HuH-7.5 (cell line): ENCODE measurements around the gene MVB12B.

Experiments used
- DNase-seq: peaks from one replicate; pipeline ENCODE4 v3.0.0; 2011; ENCODE audit warnings: low spot score

MVB12B gene

DNA sequence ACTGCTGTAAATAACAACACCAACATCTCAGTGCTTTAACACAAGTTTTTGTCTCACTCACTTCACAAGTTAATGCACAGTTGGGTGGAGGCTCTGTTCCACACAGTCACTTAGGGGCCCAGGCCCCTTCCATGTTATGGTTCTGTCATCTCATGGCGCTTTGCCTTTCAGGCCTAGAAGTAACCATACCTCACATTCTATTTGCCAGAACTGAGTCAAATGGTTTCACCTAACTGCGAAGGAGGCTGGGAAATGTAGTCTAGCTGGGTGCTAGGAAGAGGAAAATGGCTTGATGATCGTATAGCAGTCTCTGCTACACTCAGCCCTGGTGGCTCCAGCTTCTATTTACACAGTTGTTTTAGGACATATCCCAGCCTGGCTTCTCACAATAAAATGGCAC lies 23.1 kb upstream of the MVB12B start:
- no peak for DNase-seq

DNA sequence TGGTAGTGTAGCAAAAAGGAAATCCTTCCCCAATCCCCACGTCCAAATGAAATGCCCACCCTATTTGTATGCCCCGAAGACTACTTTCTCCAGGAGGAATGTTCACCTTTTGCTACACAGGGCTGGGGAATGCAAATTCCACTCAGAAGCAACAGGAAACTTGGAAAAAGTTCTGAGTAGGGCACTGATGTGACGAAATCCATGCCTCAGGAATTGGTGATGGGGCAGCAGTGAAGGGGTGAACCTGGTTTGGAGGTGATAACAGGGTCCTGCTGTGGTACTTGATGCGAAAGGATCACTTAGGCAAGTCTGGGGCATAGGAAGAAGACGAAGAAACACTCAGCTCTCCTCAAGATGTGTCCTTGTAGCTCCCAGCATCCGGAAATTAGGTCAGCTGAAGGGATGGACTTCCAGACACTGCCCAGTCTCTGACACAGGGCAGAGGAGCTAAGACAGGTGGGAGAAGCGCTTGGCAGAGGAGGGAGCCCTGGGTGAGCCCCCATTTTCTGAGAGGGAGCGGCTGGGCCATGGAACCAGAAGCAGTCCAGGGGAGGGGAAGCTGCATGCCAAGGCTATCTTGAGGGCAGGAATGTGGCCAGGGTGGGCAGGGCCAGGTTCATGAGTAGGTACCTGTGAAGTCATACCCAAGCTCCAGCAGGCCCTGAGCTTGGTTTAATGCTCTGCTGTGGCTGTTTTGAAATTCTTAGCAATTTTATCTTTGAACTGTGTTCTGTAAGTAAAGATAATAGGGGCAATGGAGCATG lies 22.2 kb upstream of the MVB12B start:
- DNase-seq: no peak

GRCh38 chr9:126304971-126305320 lies 21.7 kb upstream of the MVB12B start:
- no peak for DNase-seq

- no peak for DNase-seq
Observed at GRCh38 chr9:126306071-126306647, 20.5 kb upstream of the MVB12B start.

DNA sequence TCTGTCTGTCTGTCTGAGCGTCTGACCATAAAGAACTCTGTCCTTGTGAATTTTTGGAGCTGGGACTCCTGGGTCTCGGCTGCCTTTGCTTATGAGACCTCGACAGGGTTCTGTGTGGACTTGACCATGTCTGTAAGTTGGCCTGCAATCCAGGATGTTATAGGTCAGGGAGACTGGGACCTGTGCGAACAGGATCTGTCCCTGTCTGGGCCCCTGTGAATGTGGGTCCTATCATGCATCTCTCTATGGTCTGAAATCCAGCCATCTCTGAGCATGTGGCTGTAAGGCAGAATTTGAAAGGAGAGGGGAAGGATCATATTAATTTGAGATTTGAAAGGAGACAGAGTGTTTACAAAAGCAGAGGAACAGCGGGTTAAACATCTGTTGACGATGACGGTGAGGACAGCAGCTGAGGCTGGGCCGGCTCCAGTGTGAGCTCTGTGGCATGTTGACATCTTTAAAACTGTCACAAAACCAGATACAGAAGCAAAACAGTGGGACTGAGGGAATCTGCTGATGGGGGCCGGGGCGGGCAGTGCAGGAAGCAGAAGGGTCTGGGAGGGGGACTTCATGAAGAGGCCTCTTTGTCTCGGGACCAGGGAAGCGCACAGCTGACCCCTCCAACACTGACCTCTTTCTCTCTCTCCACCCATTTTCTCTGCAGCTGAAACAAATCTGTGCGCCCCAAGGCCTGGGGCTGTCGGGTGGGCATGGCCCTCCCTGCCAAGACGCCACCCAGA lies 19.1 kb upstream of the MVB12B start:
- DNase-seq: no peak

DNA sequence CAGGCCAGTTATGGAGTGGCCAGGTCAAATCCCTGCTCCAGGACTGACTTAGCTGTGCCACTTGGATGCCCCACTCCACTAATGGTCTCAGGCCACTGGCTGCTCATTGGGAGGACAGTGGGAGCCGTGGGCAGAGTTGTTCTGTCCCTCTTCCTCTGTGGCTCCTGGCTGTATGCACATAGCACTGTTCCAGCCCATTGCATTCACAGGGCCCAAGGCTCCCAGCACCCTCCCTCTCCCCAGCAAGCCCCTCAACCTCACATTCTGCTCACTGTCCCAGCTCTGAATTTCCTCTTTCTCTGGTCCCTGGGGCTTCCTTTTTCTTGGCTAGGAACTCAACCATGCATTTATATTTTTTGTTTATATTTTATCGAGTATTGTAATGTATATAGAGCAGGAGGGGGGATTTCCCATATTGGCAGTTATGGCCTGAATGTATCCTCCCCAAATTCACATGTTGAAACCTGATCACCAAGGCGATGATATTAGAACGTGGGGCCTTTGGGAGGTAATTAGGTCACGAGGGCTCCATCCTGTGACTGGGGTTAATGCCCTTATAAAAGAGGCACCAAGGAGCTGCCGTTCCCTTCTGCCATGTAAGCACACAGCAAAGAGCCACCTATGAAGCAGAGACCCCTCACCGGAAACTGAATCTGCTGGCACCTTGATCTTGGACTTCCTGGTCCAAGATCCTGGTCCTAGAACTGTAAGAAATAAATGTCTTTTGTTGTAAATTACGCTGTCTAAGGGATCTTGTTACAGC lies 17.0 kb upstream of the MVB12B start:
- no peak for DNase-seq

DNA sequence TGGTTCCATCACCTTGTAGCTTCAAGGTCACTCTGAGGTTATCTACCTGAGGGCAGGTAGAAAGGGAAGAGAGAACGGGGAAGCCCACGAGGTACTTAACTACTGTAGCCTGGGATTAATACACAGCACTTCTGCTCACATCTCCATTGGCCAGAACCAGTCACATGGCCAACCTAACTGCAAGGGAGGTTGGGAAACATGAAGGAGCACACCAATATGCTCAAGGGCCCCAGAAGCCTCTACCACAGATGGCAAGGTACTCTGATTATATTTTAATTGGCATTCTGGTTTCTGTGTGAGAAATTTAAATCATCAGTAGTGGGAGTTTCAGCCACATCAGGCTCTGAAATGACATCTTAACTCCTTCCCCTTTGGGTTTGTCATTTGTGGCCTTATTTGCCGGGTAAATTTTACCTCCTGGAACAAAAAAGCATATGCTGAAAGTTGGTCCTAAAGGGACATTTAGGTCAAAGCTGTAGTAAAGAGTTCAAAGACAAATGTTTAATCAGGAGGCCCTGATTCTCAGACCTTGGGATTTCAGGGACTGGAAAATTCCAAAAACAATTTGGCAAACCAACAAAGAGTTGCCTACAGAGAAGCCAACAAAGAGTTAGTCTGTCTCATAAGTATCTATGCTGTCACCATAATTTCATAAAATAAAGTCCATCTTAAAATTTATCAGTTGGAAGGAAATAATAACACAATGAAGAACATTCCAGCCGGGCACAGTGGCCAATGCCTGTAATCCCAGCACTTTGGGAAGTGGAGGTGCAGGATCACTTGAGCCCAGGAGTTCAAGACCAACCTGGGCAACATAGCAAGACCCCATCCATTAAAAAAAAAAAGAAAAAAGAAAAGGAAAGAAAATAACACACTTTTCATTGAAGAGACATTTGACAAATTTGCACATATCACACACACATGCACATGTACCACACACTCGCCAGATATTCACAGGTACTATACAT lies 13.8 kb upstream of the MVB12B start:
- DNase-seq: no peak

DNA sequence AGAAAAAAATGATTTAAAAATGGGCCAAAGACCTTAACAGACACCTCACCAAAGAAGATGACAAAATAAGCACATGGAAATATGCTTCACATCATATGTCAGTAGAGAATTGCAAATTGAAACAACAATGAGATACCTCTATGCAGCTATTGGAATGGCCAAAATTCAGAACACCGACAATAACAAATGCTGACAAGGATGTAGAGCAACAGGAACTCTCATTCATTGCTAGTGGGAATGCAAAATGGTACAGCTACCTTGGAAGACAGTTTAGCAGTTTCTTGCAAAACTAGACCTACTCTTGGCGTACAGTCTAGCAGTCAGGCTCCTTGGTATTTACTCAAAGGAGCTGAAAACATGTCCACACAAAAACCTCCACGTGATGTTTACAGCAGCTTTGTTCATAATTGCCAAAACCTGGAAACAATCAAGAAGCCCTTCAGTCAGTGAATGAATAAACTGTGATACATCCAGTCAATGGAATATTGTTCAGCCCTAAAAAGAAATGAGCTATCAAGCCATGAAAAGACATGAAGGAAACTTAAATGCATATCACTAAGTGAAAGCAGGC lies 10.5 kb upstream of the MVB12B start:
- DNase-seq: no peak

DNA sequence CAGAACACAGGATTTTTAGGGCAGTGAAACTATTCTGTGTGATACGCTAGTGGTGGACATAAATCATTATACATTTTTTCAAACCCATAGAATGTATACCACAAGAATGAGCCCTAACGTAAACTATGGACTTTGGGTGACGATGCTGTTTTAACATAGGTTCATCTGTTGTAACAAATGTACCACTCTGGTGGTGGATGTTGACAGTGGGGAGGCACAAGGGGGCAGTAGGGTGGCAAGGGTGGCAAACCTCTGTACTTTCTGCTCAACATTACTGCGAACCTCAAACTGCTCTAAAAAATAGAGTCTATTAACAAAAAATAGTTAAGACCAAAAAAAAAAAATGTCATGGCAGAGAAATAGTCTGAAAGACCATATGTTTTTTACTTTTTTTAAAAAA lies 9.1 kb upstream of the MVB12B start:
- DNase-seq: no peak

DNA sequence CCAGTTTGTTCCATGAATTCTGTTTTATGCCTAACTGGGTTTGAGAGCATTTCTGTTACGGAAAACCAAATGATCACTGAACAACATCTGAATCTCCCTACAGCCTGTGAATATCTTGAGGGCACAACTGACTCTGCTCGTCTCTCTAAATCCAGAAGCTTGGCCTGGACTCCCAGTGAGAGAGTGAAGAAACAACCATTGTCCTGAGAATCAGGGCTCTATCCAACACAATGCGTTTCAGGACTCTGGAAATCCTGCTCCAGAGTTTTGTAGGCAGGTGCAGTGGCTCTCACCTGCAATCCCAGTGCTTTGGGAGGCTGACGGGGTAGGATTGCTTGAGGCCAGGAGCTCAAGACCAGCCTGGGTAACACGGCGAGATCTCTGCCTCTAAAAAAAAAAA lies 7.8 kb upstream of the MVB12B start:
- no peak for DNase-seq

- no peak for DNase-seq
Observed at GRCh38 chr9:126319671-126320070, 7.0 kb upstream of the MVB12B start.

DNA sequence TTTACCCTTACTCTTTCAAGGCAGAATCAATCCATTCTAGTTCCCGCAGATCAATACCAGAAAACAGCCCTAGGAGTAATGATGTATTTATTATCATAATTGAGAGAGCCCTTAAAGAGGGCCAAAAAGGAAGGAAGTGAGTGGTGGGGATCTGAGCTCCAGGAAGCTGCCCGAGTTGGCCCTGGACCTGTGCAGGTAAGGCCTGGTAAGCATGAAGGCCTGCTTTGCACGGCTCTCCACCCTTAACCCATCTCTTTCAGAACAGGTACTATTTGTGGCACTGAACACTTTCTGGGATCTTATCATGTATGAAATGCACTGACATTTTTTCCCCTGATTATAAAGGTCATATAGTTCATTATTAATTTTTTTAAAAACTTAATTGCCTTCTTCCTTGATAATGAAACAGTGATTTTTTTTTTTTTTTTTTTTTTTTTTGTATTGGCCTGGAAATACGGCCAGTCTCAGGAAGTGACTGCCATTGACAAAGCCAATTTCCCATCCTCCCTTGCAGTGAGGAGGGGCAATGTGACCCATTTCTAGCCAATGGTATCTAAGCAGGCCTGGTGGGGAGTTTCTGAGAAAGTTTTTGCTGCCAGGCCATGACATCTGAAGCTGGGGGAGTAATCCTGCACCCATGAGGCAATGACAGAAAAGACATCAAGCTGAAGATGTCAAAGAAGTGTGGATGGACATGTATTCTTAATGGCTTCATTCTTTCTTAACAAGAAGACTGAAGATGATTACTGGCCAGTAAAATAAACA lies 6.3 kb upstream of the MVB12B start:
- no peak for DNase-seq

- no peak for DNase-seq
Observed at GRCh38 chr9:126321742-126322141, 4.9 kb upstream of the MVB12B start.

DNA sequence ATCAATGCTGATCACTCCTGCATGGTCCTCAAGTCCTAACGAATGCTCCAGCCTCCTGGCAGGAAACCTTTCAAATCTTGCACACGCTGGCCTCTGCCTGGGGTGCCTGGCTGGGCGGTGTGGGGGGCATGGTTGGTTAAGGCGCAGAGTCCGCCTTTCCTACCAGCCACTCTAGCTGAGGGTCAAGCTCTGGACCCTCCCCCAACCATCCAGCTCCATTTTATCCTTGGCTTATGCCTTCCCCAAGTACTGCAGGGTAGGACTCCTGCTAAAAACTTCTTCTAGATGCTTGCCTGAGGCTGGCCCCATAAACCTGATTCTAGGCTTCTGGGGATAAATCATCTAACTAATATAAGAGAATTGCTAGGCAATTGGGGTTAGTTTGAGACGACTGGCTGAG lies 808 bp upstream of the MVB12B start:
- DNase-seq: no peak

DNA sequence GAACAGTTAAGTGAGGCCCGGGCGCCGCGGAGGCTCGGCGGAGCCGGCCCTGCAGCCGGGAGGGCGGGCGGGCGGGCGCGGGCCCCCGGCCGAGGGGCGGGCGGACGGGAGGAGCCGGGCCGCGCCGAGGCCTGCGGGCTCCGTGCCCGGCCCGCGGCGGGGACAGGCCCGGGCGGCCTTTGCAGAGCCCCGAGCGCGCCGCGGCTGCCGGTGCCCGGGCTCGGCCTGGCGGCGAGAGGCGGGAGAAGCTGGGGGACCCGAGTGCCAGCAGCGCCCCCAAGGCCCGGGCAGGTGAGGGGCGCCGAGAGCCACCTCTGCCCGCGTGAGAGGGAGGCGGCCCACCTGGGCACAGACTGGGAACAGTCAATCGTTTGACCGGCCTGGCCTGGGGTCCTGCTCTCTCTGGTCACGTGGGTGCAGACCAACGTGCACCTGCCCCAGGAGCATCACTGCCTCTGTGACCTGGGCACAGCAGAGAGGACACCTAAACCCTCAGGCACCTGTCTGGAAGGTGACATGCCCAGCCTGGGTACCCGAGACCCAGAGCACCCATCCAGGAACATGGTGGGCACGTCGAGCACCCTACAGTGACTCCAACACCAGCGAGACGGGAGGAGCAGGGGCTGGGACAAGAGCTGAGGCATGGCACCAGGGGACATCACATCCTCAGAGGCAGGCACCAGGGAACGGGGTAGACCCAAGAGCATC lies 531 bp downstream of the MVB12B start:
- peak; percentile 59 for DNase-seq

- DNase-seq: no peak
Observed at GRCh38 chr9:126327714-126328185, 1.1 kb downstream of the MVB12B start.

DNA sequence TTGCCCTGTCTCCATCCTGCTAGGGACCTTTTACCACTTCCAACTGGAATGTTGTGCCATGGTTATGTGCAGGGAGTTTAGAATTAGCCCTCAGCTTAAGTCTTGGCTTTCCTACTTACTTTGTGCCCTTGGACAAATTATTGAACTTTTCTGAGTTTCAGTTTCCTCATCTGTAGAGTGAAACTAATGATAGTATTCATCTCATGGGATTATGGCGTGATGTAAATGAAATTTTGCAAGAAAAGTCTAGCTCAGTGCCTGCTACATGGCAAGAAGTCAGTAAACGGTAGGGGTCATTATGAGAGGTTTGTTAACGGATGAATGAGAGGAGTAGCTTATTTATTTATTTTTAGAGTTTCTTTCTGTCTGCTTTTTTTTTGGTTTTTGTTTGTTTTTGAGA lies 1.8 kb downstream of the MVB12B start:
- no peak for DNase-seq

DNA sequence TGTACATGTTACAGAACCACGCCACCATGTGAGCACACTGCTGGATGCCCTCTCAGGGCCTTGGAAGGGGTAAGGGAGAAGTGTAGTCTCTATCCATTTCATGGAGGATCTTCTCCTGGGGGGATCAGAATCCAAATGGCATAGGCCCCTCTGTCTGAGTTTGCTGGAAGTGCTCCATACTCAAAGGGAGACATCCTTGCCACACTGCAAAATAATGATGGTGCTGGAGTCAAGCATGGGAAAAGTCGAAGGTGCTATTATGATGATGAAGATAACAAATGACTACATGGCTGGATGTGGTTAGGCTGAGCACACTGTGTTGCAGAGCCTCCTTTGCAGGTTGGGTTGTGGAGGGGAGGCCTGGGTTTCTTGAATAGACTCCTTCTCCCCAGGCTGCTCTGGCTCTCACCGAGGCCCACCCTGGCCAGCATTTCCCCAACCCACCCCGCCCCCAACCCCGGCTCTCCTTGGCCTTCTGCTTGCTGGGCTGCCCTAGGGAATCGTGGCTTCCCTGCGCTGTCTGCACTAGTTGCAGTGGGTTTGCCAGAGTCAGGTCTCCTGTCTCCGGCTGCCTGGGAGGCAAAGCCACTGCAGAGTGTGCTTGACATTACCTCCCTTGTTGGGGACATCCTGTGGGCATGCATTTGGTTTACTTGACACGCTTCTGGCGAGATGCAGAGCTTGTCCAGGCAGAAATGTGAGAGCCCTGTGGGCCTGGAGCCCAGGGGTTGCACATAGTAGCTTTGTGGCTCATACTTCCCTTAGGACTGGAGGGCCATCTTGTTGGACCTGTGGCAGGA lies 3.0 kb downstream of the MVB12B start:
- no peak for DNase-seq

- no peak for DNase-seq
Observed at GRCh38 chr9:126330536-126330935, 3.9 kb downstream of the MVB12B start.
